Right lobe of liver (tissue), 4 donors: ENCODE measurements around the gene PHC1.

Source experiments
- POLR2A ChIP-seq: fragments of 450-650 bp; IDR thresholded peaks from one replicate; pipeline ENCODE4 v1.6.1; 2017; ENCODE audit warnings: antibody characterized with exemption, mild to moderate bottlenecking
- TF ChIP-seq, protein P1 (sequence below), 4 donors: fragments of 200-600 bp in 3 of 4; fragments of 450-650 bp in 1 of 4; IDR thresholded peaks; one replicate each; pipeline versions ENCODE4 v1.5.1 to v1.8.0; 2016 to 2022; ENCODE audit warnings: antibody characterized with exemption in 4 of 4, mild to moderate bottlenecking in 2 of 4
- donor health status: DM: no; HTN: no; CAD: no.
- donor health status: DM: no; HTN: no; CAD: no.
- donor health status: DM: no; HTN: yes; CAD: no.

DNA sequence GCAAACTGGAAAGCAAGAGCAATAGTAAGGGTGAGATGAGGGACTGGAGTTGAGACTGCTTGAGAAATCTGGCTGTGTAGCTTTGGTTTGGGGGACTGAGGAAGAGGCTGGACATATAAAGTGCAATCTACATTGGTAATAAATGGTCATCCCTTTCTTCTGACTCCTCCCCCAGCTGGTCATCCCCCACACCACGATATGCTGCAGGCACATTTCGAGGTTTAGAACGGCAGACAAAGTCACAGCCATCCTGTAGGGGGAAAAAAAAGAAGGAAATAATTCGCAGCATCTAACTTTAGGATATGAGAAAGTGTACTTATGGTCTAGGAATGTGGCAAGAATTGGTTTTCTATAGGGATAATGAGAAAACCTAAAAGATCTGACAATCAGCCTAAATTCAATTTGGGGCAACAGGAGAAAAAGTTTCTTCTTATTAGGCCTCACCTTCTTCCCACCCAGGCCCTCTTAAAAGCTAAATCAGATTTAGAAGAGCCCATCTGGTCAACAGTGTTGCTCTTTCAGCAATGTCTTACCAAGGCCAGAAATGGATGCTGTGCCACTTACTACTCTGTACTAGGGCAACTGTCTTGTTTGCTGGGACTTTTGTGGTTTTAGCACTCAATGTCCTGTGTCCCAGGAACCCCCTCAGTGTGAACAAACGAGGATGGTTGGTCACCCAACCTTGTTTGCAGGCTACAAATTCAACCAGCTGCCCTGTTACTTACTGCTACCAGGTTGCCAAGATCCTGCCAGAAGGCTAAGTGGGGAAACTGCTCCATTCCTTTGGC is 27.6 kb downstream of the PHC1 start:
- TF ChIP-seq, protein P1, sequence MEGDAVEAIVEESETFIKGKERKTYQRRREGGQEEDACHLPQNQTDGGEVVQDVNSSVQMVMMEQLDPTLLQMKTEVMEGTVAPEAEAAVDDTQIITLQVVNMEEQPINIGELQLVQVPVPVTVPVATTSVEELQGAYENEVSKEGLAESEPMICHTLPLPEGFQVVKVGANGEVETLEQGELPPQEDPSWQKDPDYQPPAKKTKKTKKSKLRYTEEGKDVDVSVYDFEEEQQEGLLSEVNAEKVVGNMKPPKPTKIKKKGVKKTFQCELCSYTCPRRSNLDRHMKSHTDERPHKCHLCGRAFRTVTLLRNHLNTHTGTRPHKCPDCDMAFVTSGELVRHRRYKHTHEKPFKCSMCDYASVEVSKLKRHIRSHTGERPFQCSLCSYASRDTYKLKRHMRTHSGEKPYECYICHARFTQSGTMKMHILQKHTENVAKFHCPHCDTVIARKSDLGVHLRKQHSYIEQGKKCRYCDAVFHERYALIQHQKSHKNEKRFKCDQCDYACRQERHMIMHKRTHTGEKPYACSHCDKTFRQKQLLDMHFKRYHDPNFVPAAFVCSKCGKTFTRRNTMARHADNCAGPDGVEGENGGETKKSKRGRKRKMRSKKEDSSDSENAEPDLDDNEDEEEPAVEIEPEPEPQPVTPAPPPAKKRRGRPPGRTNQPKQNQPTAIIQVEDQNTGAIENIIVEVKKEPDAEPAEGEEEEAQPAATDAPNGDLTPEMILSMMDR (IDR thresholded peaks at IDR 0.05): no peak
- TF ChIP-seq POLR2A: no peak
